ENCODE measurements around the gene PREB. TPM values are rescaled to one million over a fixed set of nuclear protein-coding genes. Genes with fewer than 3 reads are reported as not detected.

PREB gene
- total and polyA plus RNA-seq, 2 of the 13 experiments (the other 11 are each of a cell fraction or from before 2014, with no cell fraction given): 112 to 192 TPM

GRCh38 chr2:27152102-27152795 is 17.8 kb upstream of the PREB start (continued):
- no peak for TF ChIP-seq ZNF75D (CRISPR knock-in tag; IDR thresholded peaks at IDR 0.05; ENCODE audit: borderline replicate concordance)
- no peak for TF ChIP-seq TBX3 (IDR thresholded peaks at IDR 0.05; ENCODE audit: borderline replicate concordance)
- TF ChIP-seq MAZ (IDR thresholded peaks at IDR 0.05; ENCODE audit: borderline replicate concordance, low read depth, low read length): 0 out of 2 replicates have a peak, but pooled peaks have one; percentile 30
- no peak for TF ChIP-seq MAZ (CRISPR knock-in tag; IDR thresholded peaks at IDR 0.05; ENCODE audit: low read depth)
- no peak for TF ChIP-seq ZFP37 (CRISPR knock-in tag; IDR thresholded peaks at IDR 0.05; ENCODE audit: borderline replicate concordance)
- TF ChIP-seq LCORL (IDR thresholded peaks at IDR 0.05): no peak
- 0 out of 2 replicates have a peak, but pooled peaks have one; percentile 64 for TF ChIP-seq LCORL (CRISPR knock-in tag; IDR thresholded peaks at IDR 0.05)
- TF ChIP-seq JARID2 (CRISPR knock-in tag; IDR thresholded peaks at IDR 0.05; ENCODE audit: insufficient replicate concordance): no peak
- no peak for TF ChIP-seq ZEB1 (IDR thresholded peaks at IDR 0.05; ENCODE audit: insufficient replicate concordance, low read depth)
- TF ChIP-seq, protein P1, sequence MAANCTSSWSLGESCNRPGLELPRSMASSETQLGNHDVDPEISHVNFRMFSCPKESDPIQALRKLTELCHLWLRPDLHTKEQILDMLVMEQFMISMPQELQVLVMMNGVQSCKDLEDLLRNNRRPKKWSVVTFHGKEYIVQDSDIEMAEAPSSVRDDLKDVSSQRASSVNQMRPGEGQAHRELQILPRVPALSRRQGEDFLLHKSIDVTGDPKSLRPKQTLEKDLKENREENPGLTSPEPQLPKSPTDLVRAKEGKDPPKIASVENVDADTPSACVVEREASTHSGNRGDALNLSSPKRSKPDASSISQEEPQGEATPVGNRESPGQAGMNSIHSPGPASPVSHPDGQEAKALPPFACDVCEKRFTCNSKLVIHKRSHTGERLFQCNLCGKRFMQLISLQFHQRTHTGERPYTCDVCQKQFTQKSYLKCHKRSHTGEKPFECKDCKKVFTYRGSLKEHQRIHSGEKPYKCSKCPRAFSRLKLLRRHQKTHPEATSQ (CRISPR knock-in tag; IDR thresholded peaks at IDR 0.05; ENCODE audit: borderline replicate concordance): no peak
- no peak for TF ChIP-seq TOPORS (CRISPR knock-in tag; IDR thresholded peaks at IDR 0.05)
- no peak for TF ChIP-seq KAT2B (IDR thresholded peaks at IDR 0.05; ENCODE audit: borderline replicate concordance, low read depth, low read length)
- no peak for TF ChIP-seq ZMYM3 (CRISPR knock-in tag; IDR thresholded peaks at IDR 0.05)
- no peak for TF ChIP-seq POGZ (CRISPR knock-in tag; IDR thresholded peaks at IDR 0.05)
- no peak for TF ChIP-seq ZNF543 (CRISPR knock-in tag; IDR thresholded peaks at IDR 0.05)
- TF ChIP-seq, protein P2, sequence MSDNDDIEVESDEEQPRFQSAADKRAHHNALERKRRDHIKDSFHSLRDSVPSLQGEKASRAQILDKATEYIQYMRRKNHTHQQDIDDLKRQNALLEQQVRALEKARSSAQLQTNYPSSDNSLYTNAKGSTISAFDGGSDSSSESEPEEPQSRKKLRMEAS (IDR thresholded peaks at IDR 0.05): no peak
- no peak for TF ChIP-seq GFI1 (CRISPR knock-in tag; IDR thresholded peaks at IDR 0.05; ENCODE audit: borderline replicate concordance)
- TF ChIP-seq, protein P3, sequence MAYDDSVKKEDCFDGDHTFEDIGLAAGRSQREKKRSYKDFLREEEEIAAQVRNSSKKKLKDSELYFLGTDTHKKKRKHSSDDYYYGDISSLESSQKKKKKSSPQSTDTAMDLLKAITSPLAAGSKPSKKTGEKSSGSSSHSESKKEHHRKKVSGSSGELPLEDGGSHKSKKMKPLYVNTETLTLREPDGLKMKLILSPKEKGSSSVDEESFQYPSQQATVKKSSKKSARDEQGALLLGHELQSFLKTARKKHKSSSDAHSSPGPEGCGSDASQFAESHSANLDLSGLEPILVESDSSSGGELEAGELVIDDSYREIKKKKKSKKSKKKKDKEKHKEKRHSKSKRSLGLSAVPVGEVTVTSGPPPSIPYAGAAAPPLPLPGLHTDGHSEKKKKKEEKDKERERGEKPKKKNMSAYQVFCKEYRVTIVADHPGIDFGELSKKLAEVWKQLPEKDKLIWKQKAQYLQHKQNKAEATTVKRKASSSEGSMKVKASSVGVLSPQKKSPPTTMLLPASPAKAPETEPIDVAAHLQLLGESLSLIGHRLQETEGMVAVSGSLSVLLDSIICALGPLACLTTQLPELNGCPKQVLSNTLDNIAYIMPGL (CRISPR knock-in tag; IDR thresholded peaks at IDR 0.05; ENCODE audit: borderline replicate concordance in 1 of 2, low read depth in 1 of 2): peak; percentile 14 to 37; a peak in 1 of 4 replicates

Data from HepG2 (cell line).